K562 (cell line): ENCODE measurements around the gene MCM9. TPM values are rescaled to one million over a fixed set of nuclear protein-coding genes. Genes with fewer than 3 reads are reported as not detected.

Experiments
- ATF7 ChIP-seq: fragments of 450-650 bp; IDR thresholded peaks from 2 replicates; pipeline ENCODE4 v1.7.1; 2014; ENCODE audit warnings: mild to moderate bottlenecking, moderate library complexity
- COPS2 ChIP-seq: fragments of 450-650 bp; conservative IDR thresholded peaks from 2 replicates; pipeline ENCODE4 v1.6.1; 2016; ENCODE audit warnings: mild to moderate bottlenecking, moderate library complexity
- DMBX1 ChIP-seq: fragments of 250-450 bp; sonication (Bioruptor Pico); IDR thresholded peaks from 2 replicates; pipeline ENCODE4 v1.8.0; 2022; ENCODE audit warnings: inconsistent platforms, mild to moderate bottlenecking, moderate library complexity, borderline replicate concordance
- HDAC1 ChIP-seq, 2 experiments: fragments of 450-650 bp; IDR thresholded peaks; 2 replicates each; pipeline ENCODE4 v1.6.1; 2016 to 2017; ENCODE audit warnings: inconsistent platforms in 1 of 2, mild to moderate bottlenecking in 1 of 2, moderate library complexity in 1 of 2
- HES1 ChIP-seq: fragments of 450-650 bp; IDR thresholded peaks from 2 replicates; pipeline ENCODE4 v1.6.1; 2016; ENCODE audit warnings: low read depth, mild to moderate bottlenecking, moderate library complexity
- POLR2B ChIP-seq: fragments of 450-650 bp; IDR thresholded peaks from 2 replicates; pipeline ENCODE4 v1.6.1; 2018; ENCODE audit warnings: low read depth; ENCODE audit not compliant: partially characterized antibody
- SAP30 ChIP-seq: fragments of 200-600 bp; sonication (generic); IDR thresholded peaks from 2 replicates; pipeline ENCODE4 v1.6.1; 2012; ENCODE audit warnings: borderline replicate concordance, low read depth, mild to moderate bottlenecking, moderate library complexity, low read length, control low read depth, inconsistent platforms; ENCODE audit not compliant: insufficient read depth, poor library complexity, severe bottlenecking
- SMARCA4 ChIP-seq: fragments of 450-650 bp; IDR thresholded peaks from 2 replicates; pipeline ENCODE4 v1.6.1; 2016
- TAF9B ChIP-seq: fragments of 450-650 bp; IDR thresholded peaks from 2 replicates; pipeline ENCODE4 v1.6.1; 2018; ENCODE audit warnings: mild to moderate bottlenecking; ENCODE audit not compliant: partially characterized antibody
- TAL1 ChIP-seq: fragments of 450-650 bp; IDR thresholded peaks from 2 replicates; pipeline ENCODE4 v1.6.1; 2016; ENCODE audit warnings: mild to moderate bottlenecking
- TARDBP ChIP-seq: fragments of 450-650 bp; IDR thresholded peaks from 2 replicates; pipeline ENCODE4 v1.6.1; 2016
- TEAD4 ChIP-seq, 2 experiments: sonication (generic) in 1 of 2; formaldehyde crosslinking in 1 of 2; IDR thresholded peaks; 2 replicates each; pipeline versions ENCODE4 v1.6.1 to v1.8.0; 2012 to 2022; ENCODE audit warnings: borderline replicate concordance in 1 of 2, inconsistent platforms in 1 of 2, low read length in 1 of 2, mild to moderate bottlenecking in 1 of 2, missing genetic modification reagents in 1 of 2
- U2AF1 ChIP-seq: fragments of 200-400 bp; formaldehyde crosslinking; optimal IDR thresholded peaks from 2 replicates; pipeline ENCODE3; 2017; ENCODE audit warnings: mild to moderate bottlenecking, low read depth, low read length, moderate library complexity
- U2AF2 ChIP-seq: fragments of 200-400 bp; formaldehyde crosslinking; optimal IDR thresholded peaks from 2 replicates; pipeline ENCODE3; 2017; ENCODE audit warnings: low read depth, mild to moderate bottlenecking, low read length
- ZNF23 ChIP-seq: fragments of 250-450 bp; sonication (Bioruptor Pico); IDR thresholded peaks from 2 replicates; pipeline ENCODE4 v1.4.0; 2020; ENCODE audit warnings: mild to moderate bottlenecking
- ZNF609 ChIP-seq: sonication (generic); formaldehyde crosslinking; IDR thresholded peaks from 2 replicates; pipeline ENCODE4 v1.8.1; 2023; ENCODE audit warnings: missing genetic modification reagents, mild to moderate bottlenecking, borderline replicate concordance
- polyA plus RNA-seq, 8 experiments: library from polyadenylated mRNA; depleted of rRNA in 4 of 8; stranded (reverse) in 5 of 8; unstranded in 3 of 8; fragments of >200 nt; fragmentation: Nextera tagmentation in 2 of 8; fragmentation: Illumina TruSeq in 1 of 8; extraction: Ambion mirVana in 2 of 8; extraction: Trizol in 1 of 8; gene quantifications; 2 replicates each; pipeline versions ENCODE4 v1.2.1 to v1.2.3, GENCODE V29; 2011 to 2014; ENCODE audit warnings: inconsistent platforms in 1 of 8, missing spikeins in 1 of 8
- total RNA-seq, 7 experiments: library from RNA; depleted of rRNA in 6 of 7; stranded (reverse); fragments of >200 nt in 6 of 7; fragmentation: Illumina TruSeq in 2 of 7; extraction: Trizol in 2 of 7; gene quantifications; 2 replicates each; pipeline versions ENCODE4 v1.2.1 to v1.2.3, GENCODE V29; 2011 to 2021; ENCODE audit warnings: low replicate concordance in 1 of 7

The MCM9 gene
- total and polyA plus RNA-seq, 9 of the 15 experiments (the other 6 are each of a cell fraction or from before 2014, with no cell fraction given) = 4.8 to 16.7 (median 11.6) TPM

GRCh38 chr6:118893064-118893806, 41.7 kb downstream of the MCM9 start (continued):
- no peak for TF ChIP-seq ZNF609 (CRISPR knock-in tag)
- no peak for TF ChIP-seq POLR2B
- TF ChIP-seq TAL1 = 0 out of 2 replicates have a peak, but pooled peaks have one; percentile 2
- no peak for TF ChIP-seq COPS2
- TF ChIP-seq TARDBP = no peak
- peak; percentile 11; the same call in 1 of the 2 replicates for TF ChIP-seq TEAD4 (IDR thresholded peaks at IDR 0.05; ENCODE audit: low read length)
- TF ChIP-seq TEAD4 (CRISPR knock-in tag; IDR thresholded peaks at IDR 0.05; ENCODE audit: borderline replicate concordance) = no peak
- peak; percentile 38 to 49; a peak in 1 of 4 replicates for TF ChIP-seq HDAC1 (IDR thresholded peaks at IDR 0.05)
- TF ChIP-seq U2AF1 = no peak
- TF ChIP-seq ZNF23 = no peak
- no peak; the same call in 1 of the 2 replicates for TF ChIP-seq SMARCA4
- peak; percentile 68; the same call in 1 of the 2 replicates for TF ChIP-seq DMBX1
- TF ChIP-seq TAF9B = peak; percentile 62
- TF ChIP-seq ATF7 = no peak
- TF ChIP-seq HES1 = 0 out of 2 replicates have a peak, but pooled peaks have one; percentile 26
- TF ChIP-seq SAP30 = peak; percentile 38
- TF ChIP-seq U2AF2 = no peak
